Nephron progenitor cell (in vitro differentiated cells): ENCODE results near the gene SLC24A4.

Source experiments
- DNase-seq: peaks from one replicate; pipeline ENCODE4 v3.0.0; 2021
- H3K27ac Mint-ChIP-seq: 2 replicates; pipeline ENCODE4 v1.8.0; 2021; ENCODE audit warnings: mild to moderate bottlenecking, moderate library complexity, mixed read lengths
- H3K27me3 Mint-ChIP-seq: 2 replicates; pipeline ENCODE4 v1.8.0; 2021; ENCODE audit warnings: mild to moderate bottlenecking, low read depth, mixed read lengths; ENCODE audit not compliant: poor library complexity
- H3K36me3 Mint-ChIP-seq: 2 replicates; pipeline ENCODE4 v1.8.0; 2021; ENCODE audit warnings: low read depth, mixed read lengths
- H3K4me1 Mint-ChIP-seq: 2 replicates; pipeline ENCODE4 v1.8.0; 2021; ENCODE audit warnings: mixed read lengths
- H3K4me3 Mint-ChIP-seq: 2 replicates; pipeline ENCODE4 v1.8.0; 2021; ENCODE audit warnings: mild to moderate bottlenecking, moderate library complexity, mixed read lengths
- H3K9me3 Mint-ChIP-seq: 2 replicates; pipeline ENCODE4 v1.8.0; 2021; ENCODE audit warnings: mild to moderate bottlenecking, moderate library complexity, mixed read lengths
- CTCF ChIP-seq: fragments of 200-600 bp; sonication (generic); IDR thresholded peaks from 2 replicates; pipeline ENCODE4 v1.5.0; 2021; ENCODE audit warnings: antibody characterized with exemption

The SLC24A4 gene

GRCh38 chr14:92460541-92460915 is 137.6 kb downstream of the SLC24A4 start:
- peaks cover 14% of the 10 kb centered on the region for H3K4me1 Mint-ChIP-seq
- H3K36me3 Mint-ChIP-seq: no peaks in the 10 kb centered on the region
- H3K9me3 Mint-ChIP-seq: no peaks in the 10 kb centered on the region
- DNase-seq: no peak
- TF ChIP-seq CTCF: no peak
- peaks cover 8% of the 10 kb centered on the region for H3K27me3 Mint-ChIP-seq
- H3K4me3 Mint-ChIP-seq: no peak overlapping the region
- no peak overlapping the region for H3K27ac Mint-ChIP-seq

GRCh38 chr14:92460916-92461579 is 138.1 kb downstream of the SLC24A4 start:
- H3K4me1 Mint-ChIP-seq: peaks cover 14% of the 10 kb centered on the region
- H3K4me3 Mint-ChIP-seq: no peak overlapping the region
- H3K36me3 Mint-ChIP-seq: no peaks in the 10 kb centered on the region
- no peaks in the 10 kb centered on the region for H3K9me3 Mint-ChIP-seq
- H3K27ac Mint-ChIP-seq: no peak overlapping the region
- no peak for TF ChIP-seq CTCF
- peaks cover 8% of the 10 kb centered on the region for H3K27me3 Mint-ChIP-seq
- DNase-seq: no peak

DNA sequence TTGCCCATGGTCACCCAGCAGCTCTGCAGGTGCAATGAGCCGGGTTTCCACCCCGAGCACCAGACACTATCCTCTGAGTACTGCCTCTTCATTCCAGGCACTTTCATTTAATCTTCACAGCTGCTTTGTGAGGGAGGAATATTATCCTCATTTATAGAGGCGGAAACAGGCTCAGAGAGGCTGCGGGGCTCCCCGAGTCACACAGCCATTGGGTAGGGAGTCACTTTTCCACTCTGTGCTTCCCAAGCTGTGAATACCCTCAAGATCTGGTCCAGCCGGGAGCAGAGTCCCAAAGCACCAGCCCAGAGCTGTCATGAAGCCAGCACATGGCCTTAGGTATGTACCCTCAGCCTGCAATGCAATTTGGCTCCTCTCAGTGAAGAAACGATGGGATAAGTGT is 138.9 kb downstream of the SLC24A4 start:
- no peaks in the 10 kb centered on the region for H3K9me3 Mint-ChIP-seq
- DNase-seq: no peak
- peaks cover 14% of the 10 kb centered on the region for H3K4me1 Mint-ChIP-seq
- no peak overlapping the region for H3K27ac Mint-ChIP-seq
- H3K36me3 Mint-ChIP-seq: no peaks in the 10 kb centered on the region
- TF ChIP-seq CTCF: no peak
- no peak overlapping the region for H3K4me3 Mint-ChIP-seq
- H3K27me3 Mint-ChIP-seq: peaks cover 8% of the 10 kb centered on the region

GRCh38 chr14:92462568-92462967 is 139.6 kb downstream of the SLC24A4 start:
- TF ChIP-seq CTCF: no peak
- Mint-ChIP-seq H3K4me3 (no peak overlapping the region), H3K4me1 (peaks cover 14% of the 10 kb centered on the region), H3K27ac (no peak overlapping the region), H3K9me3 (peaks cover 4% of the 10 kb centered on the region), H3K27me3 (peaks cover 8% of the 10 kb centered on the region), H3K36me3 (no peaks in the 10 kb centered on the region)
- no peak for DNase-seq

- Mint-ChIP-seq H3K9me3 (peaks cover 5% of the 10 kb centered on the region), H3K4me1 (peaks cover 14% of the 10 kb centered on the region), H3K27me3 (peaks cover 8% of the 10 kb centered on the region), H3K4me3 (no peak overlapping the region), H3K27ac (no peak overlapping the region), H3K36me3 (no peaks in the 10 kb centered on the region)
- no peak for TF ChIP-seq CTCF
- no peak for DNase-seq
These were observed 140.2 kb downstream of the SLC24A4 start for GRCh38 chr14:92463141-92463540.

GRCh38 chr14:92464156-92464555 is 141.2 kb downstream of the SLC24A4 start:
- no peak overlapping the region for H3K27ac Mint-ChIP-seq
- H3K27me3 Mint-ChIP-seq: peaks cover 8% of the 10 kb centered on the region
- H3K4me1 Mint-ChIP-seq: peaks cover 12% of the 10 kb centered on the region
- no peak for TF ChIP-seq CTCF
- DNase-seq: no peak
- H3K4me3 Mint-ChIP-seq: no peak overlapping the region
- H3K9me3 Mint-ChIP-seq: peaks cover 15% of the 10 kb centered on the region
- H3K36me3 Mint-ChIP-seq: no peaks in the 10 kb centered on the region
